ENCODE results near the gene GPR55. TPM values are rescaled to one million over a fixed set of nuclear protein-coding genes. Genes with fewer than 3 reads are reported as not detected.

GPR55 gene
- total RNA-seq, 1 experiment from 2014 or later, result not detected

DNA sequence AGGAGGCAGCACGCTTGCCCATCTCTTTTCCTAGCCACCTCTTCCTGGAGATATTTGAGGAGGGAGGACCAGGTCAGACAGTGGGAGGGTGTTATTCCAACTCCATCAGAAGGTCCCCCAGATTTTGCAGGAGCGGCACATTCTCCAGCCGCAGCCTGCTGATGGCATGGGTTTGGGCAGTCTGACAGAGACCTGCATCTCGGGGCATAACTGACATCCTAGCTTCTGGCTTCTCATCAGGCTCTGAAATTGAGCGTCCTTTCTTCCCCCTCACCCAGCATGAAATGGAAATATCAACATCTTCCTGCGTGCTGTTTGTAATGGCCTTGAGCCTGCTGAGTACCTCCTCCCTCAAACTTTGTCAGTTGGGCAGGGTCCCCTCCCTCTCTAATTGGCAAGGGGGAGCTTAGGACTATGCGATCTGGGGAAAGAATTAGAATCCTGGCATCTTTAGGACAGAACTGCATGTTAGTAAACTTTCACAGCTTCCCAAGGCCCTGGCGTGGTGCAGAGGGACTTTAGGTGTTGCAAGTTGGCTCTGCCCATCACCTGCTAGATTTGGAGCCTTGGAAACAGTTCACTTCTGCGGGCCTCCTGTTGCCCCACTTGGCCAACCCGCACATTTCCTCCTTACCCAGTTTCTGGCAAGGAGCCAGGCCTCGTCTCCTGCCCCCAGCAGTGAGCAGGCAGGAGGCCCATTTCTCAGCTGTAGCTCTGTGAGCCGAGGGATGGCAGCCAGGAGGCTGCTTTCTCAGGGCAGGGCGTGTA is 58.1 kb downstream of the GPR55 start:
- intact Hi-C loops (cut with micrococcal nuclease), result no loop called here
- Histone ChIP-seq H3K27me3 (ENCODE audit: insufficient read depth, low read length) (no peaks in the 10 kb centered on the region), H3K9me3 (ENCODE audit: control insufficient read depth in 1 of 2, insufficient read depth in 1 of 2, low read depth in 1 of 2, low read length in 2 of 2) (no peaks in the 10 kb centered on the region), H3K9me2 (ENCODE audit: insufficient read depth) (no peaks in the 10 kb centered on the region), H3K4me3 (replicated peaks in 1 of 2; ENCODE audit: low read depth in 1 of 2, low read length in 2 of 2) (no peak overlapping the region), H3K4me2 (ENCODE audit: low read length) (peak overlapping the region; percentile 98; the same call in 1 of the 2 replicates), H3K36me3 (ENCODE audit: control insufficient read depth in 1 of 2, insufficient read depth in 2 of 2, low read length in 2 of 2) (no peaks in the 10 kb centered on the region; a peak in 1 of 4 replicates), H3K9ac (ENCODE audit: low read length) (no peak overlapping the region), H2AFZ (ENCODE audit: low read depth, low read length, poor library complexity, severe bottlenecking) (no peak overlapping the region), H4K20me1 (ENCODE audit: insufficient read depth) (no peaks in the 10 kb centered on the region), H3K4me1 (ENCODE audit: control insufficient read depth in 1 of 2, insufficient read depth in 2 of 2, low read length in 2 of 2) (peaks cover 24 to 34% of the 10 kb centered on the region in 2 experiments), H3K79me2 (ENCODE audit: insufficient read depth, low read length) (peaks cover 6% of the 10 kb centered on the region; the same call in 1 of the 2 replicates), H3K27ac (ENCODE audit: low read depth, low read length) (peak overlapping the region; percentile 30)
- ChIA-PET CTCF (interaction anchor here (1.2 kb wide), 1 partner anchor 19 kb away, joined by 5 read pairs; no protein-coding TSS in a partner anchor), POLR2A (no interaction called here), RAD21 (ENCODE audit: low non-redundant PET in 1 of 2, low total read pairs in 2 of 2, uncharacterized antibody in 2 of 2, unreplicated experiment in 2 of 2) (no interaction called here)
- ATAC-seq (no peak), DNase-seq (ENCODE audit: low read depth, low spot score) (no peak)
- no TSS peak for BruUV-seq (replicated peaks)
- no peak for TF ChIP-seq EGR1 (IDR thresholded peaks at IDR 0.05; ENCODE audit: low read depth)
- no peak for TF ChIP-seq EZH2phosphoT487 (IDR thresholded peaks at IDR 0.05; ENCODE audit: borderline replicate concordance)
- no peak for TF ChIP-seq SRF (IDR thresholded peaks at IDR 0.05; ENCODE audit: low read depth)
- TF ChIP-seq EZH2 (IDR thresholded peaks at IDR 0.05), result no peak
- TF ChIP-seq, protein P1, sequence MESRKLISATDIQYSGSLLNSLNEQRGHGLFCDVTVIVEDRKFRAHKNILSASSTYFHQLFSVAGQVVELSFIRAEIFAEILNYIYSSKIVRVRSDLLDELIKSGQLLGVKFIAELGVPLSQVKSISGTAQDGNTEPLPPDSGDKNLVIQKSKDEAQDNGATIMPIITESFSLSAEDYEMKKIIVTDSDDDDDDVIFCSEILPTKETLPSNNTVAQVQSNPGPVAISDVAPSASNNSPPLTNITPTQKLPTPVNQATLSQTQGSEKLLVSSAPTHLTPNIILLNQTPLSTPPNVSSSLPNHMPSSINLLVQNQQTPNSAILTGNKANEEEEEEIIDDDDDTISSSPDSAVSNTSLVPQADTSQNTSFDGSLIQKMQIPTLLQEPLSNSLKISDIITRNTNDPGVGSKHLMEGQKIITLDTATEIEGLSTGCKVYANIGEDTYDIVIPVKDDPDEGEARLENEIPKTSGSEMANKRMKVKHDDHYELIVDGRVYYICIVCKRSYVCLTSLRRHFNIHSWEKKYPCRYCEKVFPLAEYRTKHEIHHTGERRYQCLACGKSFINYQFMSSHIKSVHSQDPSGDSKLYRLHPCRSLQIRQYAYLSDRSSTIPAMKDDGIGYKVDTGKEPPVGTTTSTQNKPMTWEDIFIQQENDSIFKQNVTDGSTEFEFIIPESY (IDR thresholded peaks at IDR 0.05; ENCODE audit: extremely low read depth, insufficient replicate concordance, low read length), result no peak
- no peak for TF ChIP-seq ZNF274 (IDR thresholded peaks at IDR 0.05; ENCODE audit: low read depth, low read length)
- no peak for TF ChIP-seq SP1 (IDR thresholded peaks at IDR 0.05; ENCODE audit: low read depth)
- no peak for TF ChIP-seq YY1 (IDR thresholded peaks at IDR 0.05; ENCODE audit: extremely low read depth, insufficient replicate concordance, low read depth, low read length)
- no peak for TF ChIP-seq POLR2A (IDR thresholded peaks at IDR 0.05; ENCODE audit: borderline replicate concordance, extremely low read depth, insufficient read depth, insufficient read length)
- TF ChIP-seq FOSL1 (IDR thresholded peaks at IDR 0.05; ENCODE audit: low read depth), result no peak
- TF ChIP-seq CBX3 (IDR thresholded peaks at IDR 0.05; ENCODE audit: low read depth), result no peak
- TF ChIP-seq, protein P2, sequence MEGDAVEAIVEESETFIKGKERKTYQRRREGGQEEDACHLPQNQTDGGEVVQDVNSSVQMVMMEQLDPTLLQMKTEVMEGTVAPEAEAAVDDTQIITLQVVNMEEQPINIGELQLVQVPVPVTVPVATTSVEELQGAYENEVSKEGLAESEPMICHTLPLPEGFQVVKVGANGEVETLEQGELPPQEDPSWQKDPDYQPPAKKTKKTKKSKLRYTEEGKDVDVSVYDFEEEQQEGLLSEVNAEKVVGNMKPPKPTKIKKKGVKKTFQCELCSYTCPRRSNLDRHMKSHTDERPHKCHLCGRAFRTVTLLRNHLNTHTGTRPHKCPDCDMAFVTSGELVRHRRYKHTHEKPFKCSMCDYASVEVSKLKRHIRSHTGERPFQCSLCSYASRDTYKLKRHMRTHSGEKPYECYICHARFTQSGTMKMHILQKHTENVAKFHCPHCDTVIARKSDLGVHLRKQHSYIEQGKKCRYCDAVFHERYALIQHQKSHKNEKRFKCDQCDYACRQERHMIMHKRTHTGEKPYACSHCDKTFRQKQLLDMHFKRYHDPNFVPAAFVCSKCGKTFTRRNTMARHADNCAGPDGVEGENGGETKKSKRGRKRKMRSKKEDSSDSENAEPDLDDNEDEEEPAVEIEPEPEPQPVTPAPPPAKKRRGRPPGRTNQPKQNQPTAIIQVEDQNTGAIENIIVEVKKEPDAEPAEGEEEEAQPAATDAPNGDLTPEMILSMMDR (IDR thresholded peaks at IDR 0.05 in 2 of 3, conservative IDR thresholded peaks at IDR 0.05 in 1 of 3; ENCODE audit: borderline replicate concordance in 1 of 3, insufficient read depth in 1 of 3, low read depth in 2 of 3, low read length in 2 of 3), result no peak
- no peak for TF ChIP-seq RAD21 (IDR thresholded peaks at IDR 0.05; ENCODE audit: low read depth)
- TF ChIP-seq POLR2AphosphoS5 (IDR thresholded peaks at IDR 0.05; ENCODE audit: low read depth, low read length), result no peak
- no peak for TF ChIP-seq ELF1 (IDR thresholded peaks at IDR 0.05; ENCODE audit: borderline replicate concordance, low read depth)
- no peak for TF ChIP-seq TCF7L2 (IDR thresholded peaks at IDR 0.05; ENCODE audit: borderline replicate concordance, extremely low read depth, insufficient read depth, insufficient read length)
- TF ChIP-seq, protein P3, sequence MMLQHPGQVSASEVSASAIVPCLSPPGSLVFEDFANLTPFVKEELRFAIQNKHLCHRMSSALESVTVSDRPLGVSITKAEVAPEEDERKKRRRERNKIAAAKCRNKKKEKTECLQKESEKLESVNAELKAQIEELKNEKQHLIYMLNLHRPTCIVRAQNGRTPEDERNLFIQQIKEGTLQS (IDR thresholded peaks at IDR 0.05), result no peak
- TF ChIP-seq, protein P4, sequence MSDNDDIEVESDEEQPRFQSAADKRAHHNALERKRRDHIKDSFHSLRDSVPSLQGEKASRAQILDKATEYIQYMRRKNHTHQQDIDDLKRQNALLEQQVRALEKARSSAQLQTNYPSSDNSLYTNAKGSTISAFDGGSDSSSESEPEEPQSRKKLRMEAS (IDR thresholded peaks at IDR 0.05), result no peak

All from HCT116 (cell line).